CD4-positive, alpha-beta T cell (primary cell): Measurements from ENCODE around the gene ZNF512. TPM values are rescaled to one million over a fixed set of nuclear protein-coding genes. Genes with fewer than 3 reads are reported as not detected.

Experiments
- ATAC-seq: fragments of 200-7000 bp; cut with Tn5 transposase; one replicate; pipeline ENCODE4 v1.10.0; 2022; ENCODE audit warnings: mild to moderate bottlenecking; ENCODE audit not compliant: poor library complexity
- CTCF ChIA-PET: fragments of 350-600 bp; sonication (Branson Sonifier 250); formaldehyde crosslinking; loops from one replicate; lab custom pipeline; 2021; ENCODE audit warnings: antibody characterized with exemption, inconsistent platforms; lab: Charles Lee
- POLR2A ChIA-PET: fragments of 350-600 bp; sonication (Branson Sonifier 250); formaldehyde crosslinking; loops from one replicate; lab custom pipeline; 2021; ENCODE audit warnings: antibody characterized with exemption, inconsistent platforms; lab: Charles Lee
- DNase-seq, 14 experiments: peaks; one replicate each; pipeline ENCODE4 v3.0.0-alpha.2; 2013 to 2020; ENCODE audit warnings: mixed read lengths in 2 of 14
- H3K27ac ChIP-seq, 2 donors: one replicate each; pipeline versions ENCODE4 v1.5.1 to v1.7.0; 2013; ENCODE audit warnings: low read length in 2 of 2, low read depth in 1 of 2, mild to moderate bottlenecking in 1 of 2
- H3K27me3 ChIP-seq, 2 experiments: 1 replicate in 1 of 2; 2 replicates in 1 of 2; pipeline versions ENCODE4 v1.6.1 to v1.7.0; 2013; ENCODE audit warnings: low read length in 2 of 2, control low read depth in 1 of 2, mild to moderate bottlenecking in 1 of 2, moderate library complexity in 1 of 2; ENCODE audit not compliant: insufficient read depth in 2 of 2, control insufficient read depth in 1 of 2
- H3K36me3 ChIP-seq: one replicate; pipeline ENCODE4 v1.6.1; 2013; ENCODE audit warnings: low read length, control low read depth; ENCODE audit not compliant: insufficient read depth
- H3K4me1 ChIP-seq: one replicate; pipeline ENCODE4 v1.6.1; 2013; ENCODE audit warnings: low read length, control low read depth; ENCODE audit not compliant: insufficient read depth
- H3K4me3 ChIP-seq: one replicate; pipeline ENCODE4 v1.5.1; 2013; ENCODE audit warnings: mild to moderate bottlenecking, low read length, moderate library complexity
- H3K9me3 ChIP-seq, 2 experiments: 1 replicate in 1 of 2; 2 replicates in 1 of 2; pipeline versions ENCODE4 v1.6.1 to v1.7.0; 2013; ENCODE audit warnings: low read length in 2 of 2, mild to moderate bottlenecking in 2 of 2, control low read depth in 1 of 2, moderate library complexity in 1 of 2; ENCODE audit not compliant: control insufficient read depth in 1 of 2, insufficient read depth in 1 of 2
- H3K27ac Mint-ChIP-seq: one replicate; pipeline ENCODE4 v1.8.0; 2020; ENCODE audit warnings: mixed read lengths
- H3K27me3 Mint-ChIP-seq: one replicate; pipeline ENCODE4 v1.8.0; 2021; ENCODE audit warnings: mixed read lengths
- H3K36me3 Mint-ChIP-seq: one replicate; pipeline ENCODE4 v1.8.0; 2021; ENCODE audit warnings: low read depth, mixed read lengths
- H3K4me1 Mint-ChIP-seq: one replicate; pipeline ENCODE4 v1.8.0; 2021; ENCODE audit warnings: low read depth, mixed read lengths
- H3K4me3 Mint-ChIP-seq: one replicate; pipeline ENCODE4 v1.8.0; 2020; ENCODE audit warnings: mild to moderate bottlenecking, mixed read lengths
- H3K9me3 Mint-ChIP-seq: one replicate; pipeline ENCODE4 v1.8.0; 2020; ENCODE audit warnings: mixed read lengths
- intact Hi-C, 2 experiments: fragments of 100-400 bp; cut with DNase I in 1 of 2; cut with micrococcal nuclease in 1 of 2; formaldehyde crosslinking; loops; one replicate each; pipeline versions ENCODE4 v1.15.1 to v1.9.0; 2023 to 2025; cut with DNase I, micrococcal nuclease
- total RNA-seq, 174 experiments: library from RNA in 2 of 174; stranded (reverse) in 2 of 174; gene quantifications; one replicate each; pipeline ENCODE4 v1.2.3 and lab custom pipeline; 2021 to 2026
- TF ChIP-seq, protein P1 (sequence below): fragments of 200-600 bp; IDR thresholded peaks from one replicate; pipeline ENCODE4 v1.8.0; 2022; ENCODE audit warnings: antibody characterized with exemption, mild to moderate bottlenecking

The ZNF512 gene
- total RNA-seq, 2 experiments from 2014 or later: 13.6 to 14.1 TPM

GRCh38 chr2:27664154-27664574 lies 81.3 kb downstream of the ZNF512 start:
- Histone ChIP-seq H3K4me1 (peaks cover 26% of the 10 kb centered on the region), H3K27me3 (no peaks in the 10 kb centered on the region), H3K4me3 (peak overlapping the region; percentile 91), H3K9me3 (no peaks in the 10 kb centered on the region), H3K27ac (peak overlapping the region; percentile 90 to 96), H3K36me3 (peaks cover 51% of the 10 kb centered on the region)
- intact Hi-C loops: loop anchor here in 1 of 2 experiments (5.0 to 10.0 kb wide), 5 partner anchors 82 to 1143 kb away; partner anchors contain the start of genes ATRAID, CAD, IFT172 and MRPL33
- peak overlapping the region; percentile 93 for H3K27ac Mint-ChIP-seq
- peaks cover 56% of the 10 kb centered on the region for H3K4me1 Mint-ChIP-seq
- DNase-seq (peak in 1 of 14 experiments; percentile 5), ATAC-seq (peak; percentile 10)
- TF ChIP-seq, protein P1, sequence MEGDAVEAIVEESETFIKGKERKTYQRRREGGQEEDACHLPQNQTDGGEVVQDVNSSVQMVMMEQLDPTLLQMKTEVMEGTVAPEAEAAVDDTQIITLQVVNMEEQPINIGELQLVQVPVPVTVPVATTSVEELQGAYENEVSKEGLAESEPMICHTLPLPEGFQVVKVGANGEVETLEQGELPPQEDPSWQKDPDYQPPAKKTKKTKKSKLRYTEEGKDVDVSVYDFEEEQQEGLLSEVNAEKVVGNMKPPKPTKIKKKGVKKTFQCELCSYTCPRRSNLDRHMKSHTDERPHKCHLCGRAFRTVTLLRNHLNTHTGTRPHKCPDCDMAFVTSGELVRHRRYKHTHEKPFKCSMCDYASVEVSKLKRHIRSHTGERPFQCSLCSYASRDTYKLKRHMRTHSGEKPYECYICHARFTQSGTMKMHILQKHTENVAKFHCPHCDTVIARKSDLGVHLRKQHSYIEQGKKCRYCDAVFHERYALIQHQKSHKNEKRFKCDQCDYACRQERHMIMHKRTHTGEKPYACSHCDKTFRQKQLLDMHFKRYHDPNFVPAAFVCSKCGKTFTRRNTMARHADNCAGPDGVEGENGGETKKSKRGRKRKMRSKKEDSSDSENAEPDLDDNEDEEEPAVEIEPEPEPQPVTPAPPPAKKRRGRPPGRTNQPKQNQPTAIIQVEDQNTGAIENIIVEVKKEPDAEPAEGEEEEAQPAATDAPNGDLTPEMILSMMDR: no peak
- ChIA-PET CTCF (interaction anchor here (1.6 to 7.2 kb wide), 3 partner anchors 19 to 40 kb away, joined by 5 to 49 read pairs (median 6); partner anchors contain the start of genes CCDC121 and GPN1), POLR2A (interaction anchor here (0.9 to 1.7 kb wide), 10 partner anchors 9 to 1231 kb away, joined by 3 to 20 read pairs (median 4); partner anchors contain the start of genes CCDC121, GPN1, MRPL33 and NRBP1)
- peaks cover 75% of the 10 kb centered on the region for H3K36me3 Mint-ChIP-seq
- peak overlapping the region; percentile 99 for H3K4me3 Mint-ChIP-seq
- no peaks in the 10 kb centered on the region for H3K9me3 Mint-ChIP-seq
- no peaks in the 10 kb centered on the region for H3K27me3 Mint-ChIP-seq

- Histone ChIP-seq H3K4me1 (peaks cover 26% of the 10 kb centered on the region), H3K36me3 (peaks cover 50% of the 10 kb centered on the region), H3K4me3 (peak overlapping the region; percentile 91), H3K27me3 (no peaks in the 10 kb centered on the region), H3K27ac (peak overlapping the region in 1 of 2 donors; percentile 96), H3K9me3 (no peaks in the 10 kb centered on the region)
- DNase-seq: no peak
- Mint-ChIP-seq H3K9me3 (no peaks in the 10 kb centered on the region), H3K4me1 (peaks cover 50% of the 10 kb centered on the region), H3K4me3 (peak overlapping the region; percentile 99), H3K36me3 (peaks cover 75% of the 10 kb centered on the region), H3K27ac (peak overlapping the region; percentile 93), H3K27me3 (no peaks in the 10 kb centered on the region)
- intact Hi-C loops: loop anchor here in 1 of 2 experiments (5.0 to 10.0 kb wide), 5 partner anchors 82 to 1143 kb away; partner anchors contain the start of genes ATRAID, CAD, IFT172 and MRPL33
- CTCF ChIA-PET: interaction anchor here (1.2 to 7.2 kb wide), 4 partner anchors 11 to 39 kb away, joined by 3 to 49 read pairs (median 6); partner anchors contain the start of genes CCDC121 and GPN1
- TF ChIP-seq, protein P1: no peak
- POLR2A ChIA-PET: interaction anchor here (1.7 kb wide), 1 partner anchor 237 kb away, joined by 10 read pairs; the partner anchor contains the start of gene NRBP1
- ATAC-seq: no peak
Observed at GRCh38 chr2:27664622-27665363, 82.0 kb downstream of the ZNF512 start.

- no peaks in the 10 kb centered on the region for H3K9me3 Mint-ChIP-seq
- H3K4me1 Mint-ChIP-seq: peaks cover 38% of the 10 kb centered on the region
- H3K36me3 Mint-ChIP-seq: peaks cover 75% of the 10 kb centered on the region
- no peaks in the 10 kb centered on the region for H3K27me3 Mint-ChIP-seq
- TF ChIP-seq, protein P1: no peak
- no peak for ATAC-seq
- CTCF ChIA-PET: interaction anchor here (7.2 kb wide), 1 partner anchor 15 kb away, joined by 49 read pairs; no protein-coding TSS in a partner anchor
- Histone ChIP-seq H3K9me3 (no peaks in the 10 kb centered on the region), H3K27me3 (no peaks in the 10 kb centered on the region), H3K4me3 (no peak overlapping the region), H3K36me3 (peaks cover 45% of the 10 kb centered on the region), H3K4me1 (peaks cover 23% of the 10 kb centered on the region), H3K27ac (no peak overlapping the region)
- intact Hi-C loops: loop anchor here in 1 of 2 experiments (10.0 kb wide), 2 partner anchors 183 to 453 kb away; partner anchors contain the start of genes ATRAID, CAD, IFT172 and SLC5A6
- POLR2A ChIA-PET: no interaction called here
- no peak overlapping the region for H3K27ac Mint-ChIP-seq
- H3K4me3 Mint-ChIP-seq: peak overlapping the region; percentile 25
- no peak for DNase-seq
Observed at GRCh38 chr2:27667446-27667845, 84.6 kb downstream of the ZNF512 start.
